D341Med (cell line): Measurements from ENCODE around the gene PIEZO1.

ENCODE experiments used
- DNase-seq: peaks from one replicate; pipeline ENCODE4 v3.0.0; 2012; ENCODE audit warnings: low spot score

PIEZO1 gene

GRCh38 chr16:88737298-88738150 lies 47.5 kb downstream of the PIEZO1 start:
- DNase-seq, result peak; percentile 92

- no peak for DNase-seq
Observed at GRCh38 chr16:88736496-88736895, 48.5 kb downstream of the PIEZO1 start.

- DNase-seq, result no peak
Observed at GRCh38 chr16:88736088-88736487, 48.9 kb downstream of the PIEZO1 start.

GRCh38 chr16:88735616-88736015 lies 49.4 kb downstream of the PIEZO1 start:
- DNase-seq, result no peak

- DNase-seq, result no peak
Observed at GRCh38 chr16:88735121-88735520, 49.9 kb downstream of the PIEZO1 start.

- no peak for DNase-seq
Observed at GRCh38 chr16:88734361-88734728, 50.7 kb downstream of the PIEZO1 start.

GRCh38 chr16:88733630-88734360 lies 51.2 kb downstream of the PIEZO1 start:
- DNase-seq, result no peak

- DNase-seq, result no peak
Observed at GRCh38 chr16:88732961-88733294, 52.1 kb downstream of the PIEZO1 start.

GRCh38 chr16:88732172-88732960 lies 52.7 kb downstream of the PIEZO1 start:
- no peak for DNase-seq

- peak; percentile 87 for DNase-seq
Observed at GRCh38 chr16:88731699-88732098, 53.3 kb downstream of the PIEZO1 start.

GRCh38 chr16:88730632-88731607 lies 54.1 kb downstream of the PIEZO1 start:
- DNase-seq, result no peak

GRCh38 chr16:88727871-88728270 lies 57.1 kb downstream of the PIEZO1 start:
- DNase-seq, result no peak

GRCh38 chr16:88726981-88727380 lies 58.0 kb downstream of the PIEZO1 start:
- no peak for DNase-seq

GRCh38 chr16:88726408-88726749 lies 58.6 kb downstream of the PIEZO1 start:
- DNase-seq, result no peak

GRCh38 chr16:88725609-88726407 lies 59.2 kb downstream of the PIEZO1 start:
- no peak for DNase-seq

GRCh38 chr16:88724855-88725555 lies 60.0 kb downstream of the PIEZO1 start:
- no peak for DNase-seq

GRCh38 chr16:88723911-88724310 lies 61.1 kb downstream of the PIEZO1 start:
- no peak for DNase-seq

GRCh38 chr16:88723507-88723887 lies 61.5 kb downstream of the PIEZO1 start:
- DNase-seq, result no peak

GRCh38 chr16:88722784-88723506 lies 62.1 kb downstream of the PIEZO1 start:
- no peak for DNase-seq
